NOMO-1 treated with DMSO at 0.1 percent for 48 hours (cell line): Measurements from ENCODE around the gene DDX27.
"Not testable (repeated sequence)": the region's sequence is repeated elsewhere in the genome, so short reads cannot be mapped to it uniquely, and the experiment has no call there.

ENCODE experiments used
- DNase-seq: peaks from one replicate; lab custom pipeline; 2025; ENCODE audit not compliant: unreplicated experiment; lab: John Stamatoyannopoulos, UW

Gene DDX27

GRCh38 chr20:49219091-49219923, at the start of gene DDX27:
TSS of gene DDX27 (plus strand) at chr20:49219416. CDS start at chr20:49219449, 33 bp downstream.
- DNase-seq: peak; percentile 97

GRCh38 chr20:49169547-49169946, 49.7 kb upstream of the DDX27 start:
- DNase-seq: no peak

- DNase-seq: no peak
Observed at GRCh38 chr20:49170714-49171113, 48.5 kb upstream of the DDX27 start.

GRCh38 chr20:49171909-49172308, 47.3 kb upstream of the DDX27 start:
- no peak for DNase-seq

- no peak for DNase-seq
Observed at GRCh38 chr20:49172413-49172812, 46.8 kb upstream of the DDX27 start.

GRCh38 chr20:49174183-49174582, 45.0 kb upstream of the DDX27 start:
- no peak for DNase-seq

GRCh38 chr20:49179368-49180277, 39.6 kb upstream of the DDX27 start:
- DNase-seq: no peak

GRCh38 chr20:49181265-49181877, 37.8 kb upstream of the DDX27 start:
- no peak for DNase-seq

GRCh38 chr20:49183444-49183843, 35.8 kb upstream of the DDX27 start:
- no peak for DNase-seq

- not testable (repeated sequence) for DNase-seq
Observed at GRCh38 chr20:49184084-49184501, 35.1 kb upstream of the DDX27 start.

- DNase-seq: no peak
Observed at GRCh38 chr20:49184691-49185070, 34.5 kb upstream of the DDX27 start.

- DNase-seq: no peak
Observed at GRCh38 chr20:49185071-49185761, 34.0 kb upstream of the DDX27 start.

GRCh38 chr20:49186535-49187329, 32.5 kb upstream of the DDX27 start:
- peak; percentile 72 for DNase-seq

GRCh38 chr20:49187330-49187850, 31.8 kb upstream of the DDX27 start:
- DNase-seq: peak; percentile 26

GRCh38 chr20:49187851-49188641, 31.2 kb upstream of the DDX27 start, which contains the start of gene STAU1:
TSS of gene STAU1 (minus strand) at chr20:49188334. CDS start at chr20:49166201, 22,133 bp downstream.
- DNase-seq: peak; percentile 90

- DNase-seq: not testable (repeated sequence)
Observed at GRCh38 chr20:49192944-49193518, 26.2 kb upstream of the DDX27 start.

- no peak for DNase-seq
Observed at GRCh38 chr20:49199729-49200293, 19.4 kb upstream of the DDX27 start.

- DNase-seq: no peak
Observed at GRCh38 chr20:49203011-49203410, 16.2 kb upstream of the DDX27 start.
